ENCODE results near the gene GLIS1.

DNA sequence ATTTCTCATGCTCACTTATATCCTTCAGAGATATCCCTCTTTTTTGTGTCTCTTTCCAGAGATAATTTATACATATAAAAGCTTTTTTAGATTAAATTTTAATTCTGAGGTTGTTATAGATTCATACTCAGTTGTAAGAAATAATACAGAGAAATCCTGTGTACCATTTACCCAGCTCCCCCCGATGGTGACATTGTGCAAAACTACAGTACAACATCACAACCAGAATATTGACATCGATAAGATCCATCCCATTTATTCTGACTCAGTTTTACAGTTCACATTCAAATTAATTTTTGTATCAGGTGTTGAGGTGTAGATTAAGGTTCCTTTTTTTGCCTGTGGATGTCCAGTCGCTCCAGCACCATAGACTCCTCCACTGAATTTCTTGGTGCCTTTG is 265.5 kb downstream of the GLIS1 start:
- TF ChIP-seq POLR2A (IDR thresholded peaks at IDR 0.05; ENCODE audit: borderline replicate concordance, extremely low read depth, insufficient read depth, insufficient read length) (no peak), ELF1 (IDR thresholded peaks at IDR 0.05; ENCODE audit: borderline replicate concordance, low read depth) (no peak), POLR2AphosphoS5 (IDR thresholded peaks at IDR 0.05; ENCODE audit: low read depth, low read length) (no peak), CEBPB (IDR thresholded peaks at IDR 0.05; ENCODE audit: low read depth) (no peak), YY1 (IDR thresholded peaks at IDR 0.05; ENCODE audit: extremely low read depth, insufficient replicate concordance, low read depth, low read length) (no peak), FOSL1 (IDR thresholded peaks at IDR 0.05; ENCODE audit: low read depth) (no peak), EZH2 (IDR thresholded peaks at IDR 0.05) (no peak), RAD21 (IDR thresholded peaks at IDR 0.05; ENCODE audit: low read depth) (peak; percentile 49; the same call in 1 of the 2 replicates)
- TF ChIP-seq, protein P1, sequence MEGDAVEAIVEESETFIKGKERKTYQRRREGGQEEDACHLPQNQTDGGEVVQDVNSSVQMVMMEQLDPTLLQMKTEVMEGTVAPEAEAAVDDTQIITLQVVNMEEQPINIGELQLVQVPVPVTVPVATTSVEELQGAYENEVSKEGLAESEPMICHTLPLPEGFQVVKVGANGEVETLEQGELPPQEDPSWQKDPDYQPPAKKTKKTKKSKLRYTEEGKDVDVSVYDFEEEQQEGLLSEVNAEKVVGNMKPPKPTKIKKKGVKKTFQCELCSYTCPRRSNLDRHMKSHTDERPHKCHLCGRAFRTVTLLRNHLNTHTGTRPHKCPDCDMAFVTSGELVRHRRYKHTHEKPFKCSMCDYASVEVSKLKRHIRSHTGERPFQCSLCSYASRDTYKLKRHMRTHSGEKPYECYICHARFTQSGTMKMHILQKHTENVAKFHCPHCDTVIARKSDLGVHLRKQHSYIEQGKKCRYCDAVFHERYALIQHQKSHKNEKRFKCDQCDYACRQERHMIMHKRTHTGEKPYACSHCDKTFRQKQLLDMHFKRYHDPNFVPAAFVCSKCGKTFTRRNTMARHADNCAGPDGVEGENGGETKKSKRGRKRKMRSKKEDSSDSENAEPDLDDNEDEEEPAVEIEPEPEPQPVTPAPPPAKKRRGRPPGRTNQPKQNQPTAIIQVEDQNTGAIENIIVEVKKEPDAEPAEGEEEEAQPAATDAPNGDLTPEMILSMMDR (IDR thresholded peaks at IDR 0.05 in 2 of 3, conservative IDR thresholded peaks at IDR 0.05 in 1 of 3; ENCODE audit: borderline replicate concordance in 1 of 3, insufficient read depth in 1 of 3, low read depth in 2 of 3, low read length in 2 of 3), result peak; percentile 37 to 40 (median 39); a peak in 5 of 6 replicates
- TF ChIP-seq, protein P2, sequence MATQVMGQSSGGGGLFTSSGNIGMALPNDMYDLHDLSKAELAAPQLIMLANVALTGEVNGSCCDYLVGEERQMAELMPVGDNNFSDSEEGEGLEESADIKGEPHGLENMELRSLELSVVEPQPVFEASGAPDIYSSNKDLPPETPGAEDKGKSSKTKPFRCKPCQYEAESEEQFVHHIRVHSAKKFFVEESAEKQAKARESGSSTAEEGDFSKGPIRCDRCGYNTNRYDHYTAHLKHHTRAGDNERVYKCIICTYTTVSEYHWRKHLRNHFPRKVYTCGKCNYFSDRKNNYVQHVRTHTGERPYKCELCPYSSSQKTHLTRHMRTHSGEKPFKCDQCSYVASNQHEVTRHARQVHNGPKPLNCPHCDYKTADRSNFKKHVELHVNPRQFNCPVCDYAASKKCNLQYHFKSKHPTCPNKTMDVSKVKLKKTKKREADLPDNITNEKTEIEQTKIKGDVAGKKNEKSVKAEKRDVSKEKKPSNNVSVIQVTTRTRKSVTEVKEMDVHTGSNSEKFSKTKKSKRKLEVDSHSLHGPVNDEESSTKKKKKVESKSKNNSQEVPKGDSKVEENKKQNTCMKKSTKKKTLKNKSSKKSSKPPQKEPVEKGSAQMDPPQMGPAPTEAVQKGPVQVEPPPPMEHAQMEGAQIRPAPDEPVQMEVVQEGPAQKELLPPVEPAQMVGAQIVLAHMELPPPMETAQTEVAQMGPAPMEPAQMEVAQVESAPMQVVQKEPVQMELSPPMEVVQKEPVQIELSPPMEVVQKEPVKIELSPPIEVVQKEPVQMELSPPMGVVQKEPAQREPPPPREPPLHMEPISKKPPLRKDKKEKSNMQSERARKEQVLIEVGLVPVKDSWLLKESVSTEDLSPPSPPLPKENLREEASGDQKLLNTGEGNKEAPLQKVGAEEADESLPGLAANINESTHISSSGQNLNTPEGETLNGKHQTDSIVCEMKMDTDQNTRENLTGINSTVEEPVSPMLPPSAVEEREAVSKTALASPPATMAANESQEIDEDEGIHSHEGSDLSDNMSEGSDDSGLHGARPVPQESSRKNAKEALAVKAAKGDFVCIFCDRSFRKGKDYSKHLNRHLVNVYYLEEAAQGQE (IDR thresholded peaks at IDR 0.05; ENCODE audit: low read depth), result no peak
- TF ChIP-seq, protein P3, sequence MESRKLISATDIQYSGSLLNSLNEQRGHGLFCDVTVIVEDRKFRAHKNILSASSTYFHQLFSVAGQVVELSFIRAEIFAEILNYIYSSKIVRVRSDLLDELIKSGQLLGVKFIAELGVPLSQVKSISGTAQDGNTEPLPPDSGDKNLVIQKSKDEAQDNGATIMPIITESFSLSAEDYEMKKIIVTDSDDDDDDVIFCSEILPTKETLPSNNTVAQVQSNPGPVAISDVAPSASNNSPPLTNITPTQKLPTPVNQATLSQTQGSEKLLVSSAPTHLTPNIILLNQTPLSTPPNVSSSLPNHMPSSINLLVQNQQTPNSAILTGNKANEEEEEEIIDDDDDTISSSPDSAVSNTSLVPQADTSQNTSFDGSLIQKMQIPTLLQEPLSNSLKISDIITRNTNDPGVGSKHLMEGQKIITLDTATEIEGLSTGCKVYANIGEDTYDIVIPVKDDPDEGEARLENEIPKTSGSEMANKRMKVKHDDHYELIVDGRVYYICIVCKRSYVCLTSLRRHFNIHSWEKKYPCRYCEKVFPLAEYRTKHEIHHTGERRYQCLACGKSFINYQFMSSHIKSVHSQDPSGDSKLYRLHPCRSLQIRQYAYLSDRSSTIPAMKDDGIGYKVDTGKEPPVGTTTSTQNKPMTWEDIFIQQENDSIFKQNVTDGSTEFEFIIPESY (IDR thresholded peaks at IDR 0.05; ENCODE audit: extremely low read depth, insufficient replicate concordance, low read length), result no peak
